Type B pancreatic cell (in vitro differentiated cells): ENCODE data around the gene AP1M1. TPM values are rescaled to one million over a fixed set of nuclear protein-coding genes. Genes with fewer than 3 reads are reported as not detected.
A peak's percentile ranks its signal among the peaks of the same experiment; 100 is the strongest.
"Not testable (repeated sequence)": the region's sequence is repeated elsewhere in the genome, so short reads cannot be mapped to it uniquely, and the experiment has no call there.

Experiments used
- DNase-seq: peaks from one replicate; pipeline ENCODE4 v3.0.0; 2021; ENCODE audit warnings: mixed read lengths; ENCODE audit not compliant: unreplicated experiment; ENCODE audit errors: extremely low spot score
- H3K27ac Mint-ChIP-seq: 2 replicates; pipeline ENCODE4 v1.8.0; 2021; ENCODE audit warnings: mild to moderate bottlenecking, mixed read lengths
- H3K27me3 Mint-ChIP-seq: 2 replicates; pipeline ENCODE4 v1.8.0; 2021; ENCODE audit warnings: mixed read lengths
- H3K36me3 Mint-ChIP-seq: 2 replicates; pipeline ENCODE4 v1.8.0; 2021; ENCODE audit warnings: mixed read lengths
- H3K4me1 Mint-ChIP-seq: one replicate; pipeline ENCODE4 v1.8.0; 2021; ENCODE audit warnings: mixed read lengths; ENCODE audit not compliant: unreplicated experiment
- H3K4me3 Mint-ChIP-seq: 2 replicates; pipeline ENCODE4 v1.8.0; 2021; ENCODE audit warnings: mild to moderate bottlenecking, mixed read lengths
- H3K9me3 Mint-ChIP-seq: 2 replicates; pipeline ENCODE4 v1.8.0; 2021; ENCODE audit warnings: mixed read lengths
- total RNA-seq: library from RNA; stranded (reverse); gene quantifications from 2 replicates; pipeline ENCODE4 v1.2.1, GENCODE V29; 2021; ENCODE audit warnings: low replicate concordance
- TF ChIP-seq, protein P1 (sequence below): fragments of 200-600 bp; sonication (generic); conservative IDR thresholded peaks from 2 replicates; pipeline ENCODE4 v1.5.0; 2021; ENCODE audit warnings: antibody characterized with exemption, mild to moderate bottlenecking

AP1M1 gene
- total RNA-seq, 1 donor from 2014 or later, result 75.0 TPM

DNA sequence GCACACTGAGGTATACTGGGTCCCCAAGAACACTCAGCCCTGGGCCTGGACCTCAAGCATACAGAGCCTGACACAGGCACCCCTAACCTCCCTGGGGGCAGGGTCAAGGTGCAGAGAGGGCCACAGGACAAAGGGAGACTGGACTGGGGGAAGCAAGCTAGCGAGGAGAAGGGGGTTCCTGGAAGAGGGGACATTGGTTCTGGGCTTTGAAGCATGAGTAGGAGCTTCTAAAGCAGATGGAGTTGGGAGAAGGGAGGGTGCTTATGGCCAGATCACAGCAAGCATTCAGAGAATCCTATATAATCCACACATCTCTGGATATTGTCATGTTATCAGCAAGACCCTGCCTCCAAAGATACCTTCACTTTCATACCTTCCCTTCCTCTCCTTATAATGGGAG is 27.6 kb upstream of the AP1M1 start:
- no peaks in the 10 kb centered on the region for H3K9me3 Mint-ChIP-seq
- H3K4me1 Mint-ChIP-seq, result peaks cover 10% of the 10 kb centered on the region
- no peak for DNase-seq
- no peak overlapping the region for H3K4me3 Mint-ChIP-seq
- H3K27me3 Mint-ChIP-seq, result no peaks in the 10 kb centered on the region
- TF ChIP-seq, protein P1, sequence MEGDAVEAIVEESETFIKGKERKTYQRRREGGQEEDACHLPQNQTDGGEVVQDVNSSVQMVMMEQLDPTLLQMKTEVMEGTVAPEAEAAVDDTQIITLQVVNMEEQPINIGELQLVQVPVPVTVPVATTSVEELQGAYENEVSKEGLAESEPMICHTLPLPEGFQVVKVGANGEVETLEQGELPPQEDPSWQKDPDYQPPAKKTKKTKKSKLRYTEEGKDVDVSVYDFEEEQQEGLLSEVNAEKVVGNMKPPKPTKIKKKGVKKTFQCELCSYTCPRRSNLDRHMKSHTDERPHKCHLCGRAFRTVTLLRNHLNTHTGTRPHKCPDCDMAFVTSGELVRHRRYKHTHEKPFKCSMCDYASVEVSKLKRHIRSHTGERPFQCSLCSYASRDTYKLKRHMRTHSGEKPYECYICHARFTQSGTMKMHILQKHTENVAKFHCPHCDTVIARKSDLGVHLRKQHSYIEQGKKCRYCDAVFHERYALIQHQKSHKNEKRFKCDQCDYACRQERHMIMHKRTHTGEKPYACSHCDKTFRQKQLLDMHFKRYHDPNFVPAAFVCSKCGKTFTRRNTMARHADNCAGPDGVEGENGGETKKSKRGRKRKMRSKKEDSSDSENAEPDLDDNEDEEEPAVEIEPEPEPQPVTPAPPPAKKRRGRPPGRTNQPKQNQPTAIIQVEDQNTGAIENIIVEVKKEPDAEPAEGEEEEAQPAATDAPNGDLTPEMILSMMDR, result no peak
- H3K27ac Mint-ChIP-seq, result no peak overlapping the region
- H3K36me3 Mint-ChIP-seq, result no peaks in the 10 kb centered on the region

DNA sequence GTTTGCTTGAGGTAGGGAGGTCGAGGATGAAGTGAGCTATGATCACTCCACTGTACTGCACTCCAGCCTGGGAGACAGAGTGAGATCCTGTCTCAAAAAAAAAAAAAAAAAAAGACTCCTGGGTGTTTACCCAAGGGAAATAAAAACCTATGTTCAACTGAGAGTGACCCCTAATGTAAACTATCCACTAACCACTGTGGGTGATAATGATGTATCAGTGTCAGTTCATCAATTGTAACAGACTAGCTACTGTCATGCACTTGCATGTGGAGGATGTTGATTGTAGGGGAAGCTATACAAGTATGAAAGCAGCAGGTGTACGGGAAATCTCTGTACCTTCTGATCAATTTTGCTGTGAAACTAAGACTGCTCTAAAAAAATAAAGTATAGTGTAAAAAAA is 21.8 kb upstream of the AP1M1 start:
- no peaks in the 10 kb centered on the region for H3K27me3 Mint-ChIP-seq
- no peak for DNase-seq
- H3K27ac Mint-ChIP-seq, result no peak overlapping the region
- TF ChIP-seq, protein P1, result no peak
- H3K4me3 Mint-ChIP-seq, result no peak overlapping the region
- H3K36me3 Mint-ChIP-seq, result no peaks in the 10 kb centered on the region
- H3K4me1 Mint-ChIP-seq, result peaks cover 10% of the 10 kb centered on the region
- H3K9me3 Mint-ChIP-seq, result no peaks in the 10 kb centered on the region

DNA sequence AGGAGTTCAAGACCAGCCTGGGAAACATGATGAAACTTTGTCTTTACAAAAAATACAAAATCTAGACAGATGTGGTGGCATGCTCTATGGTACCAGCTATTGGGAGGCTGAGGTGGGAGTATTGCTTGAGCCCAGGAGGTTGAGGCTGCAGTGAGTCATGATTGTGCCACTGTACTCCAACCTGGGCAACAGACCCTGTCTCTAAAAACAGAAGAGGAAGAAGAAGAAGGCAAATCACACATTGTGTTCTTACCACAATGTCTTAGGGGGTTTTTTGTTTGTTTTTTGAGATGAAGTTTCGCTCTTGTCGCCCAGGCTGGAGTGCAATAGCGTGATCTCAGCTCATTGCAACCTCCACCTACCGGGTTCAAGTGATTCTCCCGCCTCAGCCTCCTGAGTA is 18.8 kb upstream of the AP1M1 start:
- not testable (repeated sequence) for H3K27me3 Mint-ChIP-seq, H3K36me3 Mint-ChIP-seq, H3K4me1 Mint-ChIP-seq, H3K9me3 Mint-ChIP-seq, H3K4me3 Mint-ChIP-seq, H3K27ac Mint-ChIP-seq, DNase-seq

DNA sequence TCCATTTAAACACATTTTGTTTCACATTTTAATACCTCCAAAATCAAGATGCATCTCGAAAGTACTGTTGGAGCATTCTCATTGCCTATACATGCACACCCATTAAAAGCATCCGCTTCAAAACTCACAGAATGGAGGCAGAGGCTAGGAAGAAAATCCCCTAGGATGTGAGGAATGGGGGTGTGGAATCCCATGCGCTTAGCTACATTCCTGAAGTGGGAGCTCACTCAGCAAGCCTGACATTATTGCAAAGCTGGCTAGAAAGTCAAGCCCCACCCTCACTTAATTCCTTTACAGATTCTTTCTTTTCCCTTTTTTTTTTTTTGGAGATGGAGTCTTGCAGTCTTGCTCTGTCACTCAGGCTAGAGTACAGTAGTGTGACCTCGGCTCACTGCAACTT is 17.1 kb upstream of the AP1M1 start:
- Mint-ChIP-seq H3K36me3 (peaks cover 5% of the 10 kb centered on the region), H3K4me1 (peaks cover 13% of the 10 kb centered on the region), H3K27me3 (no peaks in the 10 kb centered on the region), H3K27ac (no peak overlapping the region), H3K9me3 (no peaks in the 10 kb centered on the region), H3K4me3 (no peak overlapping the region)
- TF ChIP-seq, protein P1, result no peak
- no peak for DNase-seq

DNA sequence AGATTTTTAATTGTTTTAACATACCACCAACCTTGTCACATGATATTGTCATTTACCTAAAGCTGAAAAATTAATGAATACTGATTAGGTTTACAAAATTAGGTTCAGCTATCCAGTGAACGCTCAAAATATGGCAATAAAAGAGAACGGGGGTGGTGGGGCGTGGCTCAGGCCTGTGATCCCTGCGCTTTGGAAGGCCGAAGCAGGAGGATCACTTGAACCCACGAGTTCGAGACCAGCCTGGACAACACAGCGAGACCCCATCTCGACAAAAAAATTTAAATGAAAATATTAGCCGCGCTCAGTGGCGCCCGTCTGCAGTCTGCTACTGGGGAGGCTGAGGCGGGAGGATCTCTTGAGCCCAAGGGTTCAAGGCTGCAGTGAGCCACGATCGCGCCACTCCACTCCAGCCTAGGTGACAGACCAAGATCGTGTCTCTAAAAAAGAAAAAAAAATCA is 13.0 kb upstream of the AP1M1 start:
- H3K4me1 Mint-ChIP-seq, result peaks cover 22% of the 10 kb centered on the region
- H3K27me3 Mint-ChIP-seq, result no peaks in the 10 kb centered on the region
- peak overlapping the region; percentile 98 for H3K27ac Mint-ChIP-seq
- peaks cover 14% of the 10 kb centered on the region for H3K36me3 Mint-ChIP-seq
- DNase-seq, result no peak
- H3K4me3 Mint-ChIP-seq, result peak overlapping the region; percentile 95
- H3K9me3 Mint-ChIP-seq, result no peaks in the 10 kb centered on the region
- TF ChIP-seq, protein P1, result no peak

DNA sequence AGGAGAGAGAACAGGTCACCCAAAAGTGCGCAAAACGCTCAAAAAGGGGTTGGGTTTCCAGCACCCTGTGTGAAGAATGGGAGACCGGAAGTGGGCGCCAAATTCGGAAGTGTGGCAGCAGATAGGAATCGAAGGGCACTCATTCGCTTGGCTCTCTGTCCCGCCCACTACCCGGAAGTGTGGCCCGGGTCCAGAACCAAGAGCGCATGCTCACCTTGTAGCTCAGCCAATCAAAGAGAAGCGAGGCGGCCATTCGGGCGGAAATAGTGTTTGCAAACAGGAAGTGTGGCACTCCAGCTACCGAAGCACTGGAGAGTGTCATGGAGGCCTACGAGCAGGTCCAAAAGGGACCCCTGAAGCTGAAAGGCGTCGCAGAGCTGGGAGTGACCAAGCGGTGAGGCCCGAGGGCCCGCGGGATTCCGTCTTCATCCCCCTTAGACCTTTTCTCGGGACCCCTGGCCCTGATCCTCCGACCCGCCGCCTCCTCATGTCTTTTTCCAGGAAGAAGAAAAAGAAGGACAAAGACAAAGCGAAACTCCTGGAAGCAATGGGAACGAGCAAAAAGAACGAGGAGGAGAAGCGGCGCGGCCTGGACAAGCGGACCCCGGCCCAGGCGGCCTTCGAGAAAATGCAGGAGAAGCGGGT is 12.5 kb upstream of the AP1M1 start, which contains the start of gene FAM32A:
TSS of gene FAM32A (plus strand) at position 288 of the 645 bp plus-strand sequence. CDS start at position 321, 33 bp downstream.
- H3K27ac Mint-ChIP-seq, result peak within 1 kb of the TSS; percentile 98
- no peaks in the 10 kb centered on the region for H3K27me3 Mint-ChIP-seq
- peak within 1 kb of the TSS; percentile 95 for H3K4me3 Mint-ChIP-seq
- TF ChIP-seq, protein P1, result peak; percentile 44
- no peaks in the 10 kb centered on the region for H3K9me3 Mint-ChIP-seq
- peaks cover 22% of the 10 kb centered on the region for H3K4me1 Mint-ChIP-seq
- peak; percentile 98 for DNase-seq
- peaks cover 14% of the 10 kb centered on the region for H3K36me3 Mint-ChIP-seq
